B cell (primary cell): ENCODE measurements around the gene TSC1. TPM values are rescaled to one million over a fixed set of nuclear protein-coding genes. Genes with fewer than 3 reads are reported as not detected.

Experiments
- ATAC-seq: fragments of 200-7000 bp; cut with Tn5 transposase; one replicate; pipeline ENCODE4 v1.10.0; 2021; ENCODE audit warnings: low read depth, mild to moderate bottlenecking, moderate number of reproducible peaks, moderate library complexity
- CTCF ChIA-PET: fragments of 350-600 bp; sonication (Branson Sonifier 250); formaldehyde crosslinking; loops from one replicate; lab custom pipeline; 2021; ENCODE audit warnings: antibody characterized with exemption, inconsistent platforms; lab: Charles Lee
- POLR2A ChIA-PET: fragments of 350-600 bp; sonication (Branson Sonifier 250); formaldehyde crosslinking; loops from one replicate; lab custom pipeline; 2021; ENCODE audit warnings: antibody characterized with exemption; lab: Charles Lee
- DNase-seq: peaks from one replicate; pipeline ENCODE4 v3.0.0; 2013
- H2AFZ ChIP-seq: 2 replicates; pipeline ENCODE4 v1.6.1; 2012; ENCODE audit warnings: mild to moderate bottlenecking, low read depth, low read length; ENCODE audit not compliant: insufficient read depth, poor library complexity, severe bottlenecking
- H3K27ac ChIP-seq, 2 donors: 1 replicate in 1 of 2; 2 replicates in 1 of 2; pipeline ENCODE4 v1.5.1; 2012 to 2013; ENCODE audit warnings: low read length in 2 of 2, mild to moderate bottlenecking in 2 of 2, moderate library complexity in 1 of 2
- H3K27me3 ChIP-seq, 4 experiments: fragments of 200-600 bp in 1 of 4; sonication (generic) in 1 of 4; replicated peaks in 1 of 4; 1 replicate in 2 of 4; 2 replicates in 2 of 4; pipeline versions ENCODE4 v1.6.1 to v1.7.0; 2013 to 2016; ENCODE audit warnings: low read length in 3 of 4, mild to moderate bottlenecking in 2 of 4, mixed read lengths in 1 of 4, moderate library complexity in 1 of 4; ENCODE audit not compliant: insufficient read depth in 4 of 4, control insufficient read depth in 3 of 4; ENCODE audit errors: control extremely low read depth in 1 of 4
- H3K36me3 ChIP-seq, 2 experiments: replicated peaks in 1 of 2; 1 replicate in 1 of 2; 2 replicates in 1 of 2; pipeline versions ENCODE4 v1.6.1 to v1.7.1; 2013; ENCODE audit warnings: low read length in 1 of 2; ENCODE audit not compliant: insufficient read depth in 2 of 2, control insufficient read depth in 1 of 2; ENCODE audit errors: control extremely low read depth in 1 of 2, extremely low read depth in 1 of 2
- H3K4me1 ChIP-seq, 2 donors: fragments of 200-600 bp in 1 of 2; sonication (generic) in 1 of 2; 1 replicate in 1 of 2; 2 replicates in 1 of 2; pipeline versions ENCODE4 v1.5.1 to v1.6.1; 2013 to 2017; ENCODE audit warnings: low read length in 2 of 2; ENCODE audit not compliant: control insufficient read depth in 2 of 2, insufficient read depth in 2 of 2
- H3K4me2 ChIP-seq: replicated peaks from 2 replicates; pipeline ENCODE3; 2012; ENCODE audit warnings: mild to moderate bottlenecking, low read depth, low read length; ENCODE audit not compliant: poor library complexity, severe bottlenecking
- H3K4me3 ChIP-seq, 5 experiments: fragments of 200-600 bp in 1 of 5; sonication (generic) in 1 of 5; 1 replicate in 3 of 5; 2 replicates in 2 of 5; pipeline versions ENCODE4 v1.5.1 to v1.7.0; 2011 to 2016; ENCODE audit warnings: low read length in 4 of 5, mild to moderate bottlenecking in 4 of 5, low read depth in 2 of 5, control low read depth in 1 of 5, moderate library complexity in 1 of 5; ENCODE audit not compliant: insufficient read depth in 1 of 5; ENCODE audit errors: control extremely low read depth in 1 of 5, extremely low read depth in 1 of 5
- H3K79me2 ChIP-seq: fragments of 200-600 bp; sonication (generic); one replicate; pipeline ENCODE4 v1.6.0; 2016; ENCODE audit warnings: low read length; ENCODE audit not compliant: control insufficient read depth, insufficient read depth
- H3K9ac ChIP-seq: fragments of 200-600 bp; sonication (generic); 2 replicates; pipeline ENCODE4 v1.6.1; 2017; ENCODE audit warnings: mild to moderate bottlenecking, low read length, moderate library complexity
- H3K9me3 ChIP-seq, 3 donors: one replicate each; pipeline versions ENCODE4 v1.6.1 to v1.7.1; 2013; ENCODE audit warnings: low read length in 2 of 3; ENCODE audit not compliant: control insufficient read depth in 2 of 3, insufficient read depth in 1 of 3; ENCODE audit errors: control extremely low read depth in 1 of 3
- H4K20me1 ChIP-seq: 2 replicates; pipeline ENCODE4 v1.6.0; 2012; ENCODE audit warnings: mild to moderate bottlenecking, low read length; ENCODE audit not compliant: insufficient read depth, control insufficient read depth, poor library complexity, severe bottlenecking
- H3K27ac Mint-ChIP-seq: one replicate; pipeline ENCODE4 v1.8.0; 2021; ENCODE audit warnings: mixed read lengths
- H3K27me3 Mint-ChIP-seq: one replicate; pipeline ENCODE4 v1.8.0; 2021; ENCODE audit warnings: mixed read lengths
- H3K4me1 Mint-ChIP-seq: one replicate; pipeline ENCODE4 v1.8.0; 2021; ENCODE audit warnings: mixed read lengths
- H3K4me3 Mint-ChIP-seq: one replicate; pipeline ENCODE4 v1.8.0; 2021; ENCODE audit warnings: mixed read lengths
- H3K9me3 Mint-ChIP-seq: one replicate; pipeline ENCODE4 v1.8.0; 2022; ENCODE audit warnings: mixed read lengths; ENCODE audit not compliant: insufficient read depth
- EZH2 ChIP-seq: IDR thresholded peaks from 2 replicates; pipeline ENCODE4 v1.6.1; 2012; ENCODE audit warnings: borderline replicate concordance, low read depth, mild to moderate bottlenecking, moderate library complexity, low read length; ENCODE audit not compliant: insufficient read depth, poor library complexity, severe bottlenecking
- WGBS: methylation state at CpG from one replicate; pipeline ENCODE4 v1.1.5; 2013; ENCODE audit warnings: missing lambda C conversion rate; ENCODE audit not compliant: insufficient coverage; 5-methylcytosine and 5-hydroxymethylcytosine counted together
- intact Hi-C: fragments of 100-400 bp; cut with micrococcal nuclease; formaldehyde crosslinking; loops from one replicate; pipeline ENCODE4 v1.10.0; 2022
- polyA plus RNA-seq: library from polyadenylated mRNA; depleted of rRNA; stranded (reverse); fragments of >200 nt; gene quantifications from 2 replicates; pipeline ENCODE4 v1.2.3, GENCODE V29; 2012
- total RNA-seq, 2 donors: library from RNA; stranded (reverse); fragments of 120-200 nt in 1 of 2; gene quantifications; 1 replicate in 1 of 2; 2 replicates in 1 of 2; pipeline versions ENCODE4 v1.2.3 to v1.2.4, GENCODE V29; 2013 to 2022
- TF ChIP-seq, protein P1 (sequence below): fragments of 200-600 bp; IDR thresholded peaks from one replicate; pipeline ENCODE4 v1.8.0; 2022; ENCODE audit warnings: antibody characterized with exemption, mild to moderate bottlenecking

The TSC1 gene
- total and polyA plus RNA-seq, 2 donors (not counting 1 experiment from before 2014, with no cell fraction given) = 34.4 to 102 TPM

DNA sequence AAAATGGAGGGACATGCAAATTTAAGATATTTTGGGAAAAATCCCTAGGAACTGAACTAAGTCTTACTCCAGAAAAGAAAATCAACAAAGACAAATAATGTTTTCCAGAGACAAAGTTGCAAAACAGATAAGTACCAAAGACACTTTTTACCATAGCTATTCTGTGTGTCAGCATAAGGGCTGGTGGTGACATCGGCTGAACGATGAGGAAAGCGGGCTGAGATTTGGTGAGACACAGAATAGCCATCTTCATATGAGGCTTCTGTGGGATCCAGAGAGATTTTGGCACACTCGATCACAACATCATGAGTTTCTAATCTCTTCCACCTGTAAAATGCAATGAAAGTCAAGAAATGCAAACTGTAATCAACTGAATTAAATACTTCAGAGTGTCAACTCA, 32.3 kb downstream of the TSC1 start:
- 100% methylated on average over 3 of the region's 4 CpGs for WGBS
- intact Hi-C loops = no loop called here
- POLR2A ChIA-PET = no interaction called here

DNA sequence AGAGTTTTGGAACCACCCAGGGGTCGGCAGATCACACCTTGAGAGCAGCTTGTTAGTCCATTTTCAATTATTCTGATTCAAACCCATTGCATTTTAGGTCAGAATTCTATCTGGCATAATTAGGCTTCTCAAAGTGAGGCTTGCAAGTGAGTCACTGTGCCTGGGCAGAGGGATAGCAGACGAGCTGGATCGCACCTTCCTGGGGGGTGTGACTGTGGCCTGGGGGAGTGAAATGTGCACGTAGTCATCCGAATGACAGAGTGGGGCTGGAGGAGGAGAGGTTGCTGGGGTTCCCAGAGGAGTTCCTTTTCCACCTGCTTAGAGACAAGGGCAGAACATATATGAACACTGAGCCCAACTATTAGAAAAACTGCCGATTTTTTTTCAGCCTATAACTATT, 34.0 kb downstream of the TSC1 start:
- Histone ChIP-seq H4K20me1 (no peaks in the 10 kb centered on the region), H3K36me3 (peaks cover 0 to 51% of the 10 kb centered on the region in 2 experiments), H2AFZ (no peak overlapping the region), H3K79me2 (no peaks in the 10 kb centered on the region), H3K9me3 (no peaks in the 10 kb centered on the region), H3K27me3 (no peaks in the 10 kb centered on the region), H3K9ac (no peak overlapping the region), H3K4me1 (no peaks in the 10 kb centered on the region), H3K27ac (no peak overlapping the region), H3K4me2 (no peak overlapping the region), H3K4me3 (no peak overlapping the region)
- ATAC-seq (no peak), DNase-seq (no peak)
- H3K27ac Mint-ChIP-seq = no peak overlapping the region
- H3K9me3 Mint-ChIP-seq = no peaks in the 10 kb centered on the region
- intact Hi-C loops = no loop called here
- CTCF ChIA-PET = interaction anchor here (1.8 kb wide), 1 partner anchor 9 kb away, joined by 5 read pairs; no protein-coding TSS in a partner anchor
- WGBS = 92% methylated on average over 5 of the region's 6 CpGs
- H3K4me3 Mint-ChIP-seq = no peak overlapping the region
- TF ChIP-seq, protein P1, sequence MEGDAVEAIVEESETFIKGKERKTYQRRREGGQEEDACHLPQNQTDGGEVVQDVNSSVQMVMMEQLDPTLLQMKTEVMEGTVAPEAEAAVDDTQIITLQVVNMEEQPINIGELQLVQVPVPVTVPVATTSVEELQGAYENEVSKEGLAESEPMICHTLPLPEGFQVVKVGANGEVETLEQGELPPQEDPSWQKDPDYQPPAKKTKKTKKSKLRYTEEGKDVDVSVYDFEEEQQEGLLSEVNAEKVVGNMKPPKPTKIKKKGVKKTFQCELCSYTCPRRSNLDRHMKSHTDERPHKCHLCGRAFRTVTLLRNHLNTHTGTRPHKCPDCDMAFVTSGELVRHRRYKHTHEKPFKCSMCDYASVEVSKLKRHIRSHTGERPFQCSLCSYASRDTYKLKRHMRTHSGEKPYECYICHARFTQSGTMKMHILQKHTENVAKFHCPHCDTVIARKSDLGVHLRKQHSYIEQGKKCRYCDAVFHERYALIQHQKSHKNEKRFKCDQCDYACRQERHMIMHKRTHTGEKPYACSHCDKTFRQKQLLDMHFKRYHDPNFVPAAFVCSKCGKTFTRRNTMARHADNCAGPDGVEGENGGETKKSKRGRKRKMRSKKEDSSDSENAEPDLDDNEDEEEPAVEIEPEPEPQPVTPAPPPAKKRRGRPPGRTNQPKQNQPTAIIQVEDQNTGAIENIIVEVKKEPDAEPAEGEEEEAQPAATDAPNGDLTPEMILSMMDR = no peak
- no peak for TF ChIP-seq EZH2
- no peaks in the 10 kb centered on the region for H3K4me1 Mint-ChIP-seq
- H3K27me3 Mint-ChIP-seq = no peaks in the 10 kb centered on the region
- POLR2A ChIA-PET = interaction anchor here (0.7 kb wide), 1 partner anchor 15 kb away, joined by 3 read pairs; no protein-coding TSS in a partner anchor

More for the DNA sequence above, 32.3 kb downstream of the TSC1 start:
- H3K27ac ChIP-seq = no peak overlapping the region
- Mint-ChIP-seq H3K27me3 (no peaks in the 10 kb centered on the region), H3K4me3 (no peak overlapping the region), H3K4me1 (no peaks in the 10 kb centered on the region), H3K9me3 (no peaks in the 10 kb centered on the region), H3K27ac (no peak overlapping the region)
- H3K4me3 ChIP-seq = no peak overlapping the region
- no peak overlapping the region for H3K4me2 ChIP-seq
- no peaks in the 10 kb centered on the region for H3K79me2 ChIP-seq
- peaks cover 4 to 46% of the 10 kb centered on the region in 2 experiments for H3K36me3 ChIP-seq
- TF ChIP-seq EZH2 = no peak
- TF ChIP-seq, protein P1 = no peak
- H2AFZ ChIP-seq = no peak overlapping the region
- DNase-seq = no peak
- H3K4me1 ChIP-seq = no peaks in the 10 kb centered on the region
- peaks cover 0 to 1% (median 0%) of the 10 kb centered on the region in 3 donors for H3K9me3 ChIP-seq
- no peak for ATAC-seq
- CTCF ChIA-PET = interaction anchor here (2.0 kb wide), 1 partner anchor 10 kb away, joined by 5 read pairs; no protein-coding TSS in a partner anchor
- no peaks in the 10 kb centered on the region for H4K20me1 ChIP-seq
- no peaks in the 10 kb centered on the region for H3K27me3 ChIP-seq
- H3K9ac ChIP-seq = no peak overlapping the region
